ENCODE data around the gene VSTM1.
"Not testable (repeated sequence)": the region's sequence is repeated elsewhere in the genome, so short reads cannot be mapped to it uniquely, and the experiment has no call there.

Gene VSTM1

GRCh38 chr19:54063350-54064116, at the start of gene VSTM1:
TSS of gene VSTM1 (minus strand) at chr19:54063897. CDS start at chr19:54063777, 120 bp downstream.
- Mint-ChIP-seq H3K27ac (no peak within 1 kb of the TSS), H3K36me3 (peaks cover 5% of the 10 kb centered on the region), H3K9me3 (peaks cover 7% of the 10 kb centered on the region), H3K27me3 (peaks cover 32% of the 10 kb centered on the region), H3K4me1 (no peaks in the 10 kb centered on the region), H3K4me3 (no peak within 1 kb of the TSS)
- ATAC-seq, result no peak

- no peak for ATAC-seq
- H3K27me3 Mint-ChIP-seq, result no peaks in the 10 kb centered on the region
- H3K4me1 Mint-ChIP-seq, result peaks cover 33% of the 10 kb centered on the region
- H3K36me3 Mint-ChIP-seq, result peaks cover 58% of the 10 kb centered on the region
- H3K27ac Mint-ChIP-seq, result no peak overlapping the region
- H3K4me3 Mint-ChIP-seq, result no peak overlapping the region
- H3K9me3 Mint-ChIP-seq, result no peaks in the 10 kb centered on the region
Observed at GRCh38 chr19:54109651-54110050, 46.0 kb upstream of the VSTM1 start.

GRCh38 chr19:54108496-54108895, 44.8 kb upstream of the VSTM1 start:
- H3K9me3 Mint-ChIP-seq, result no peaks in the 10 kb centered on the region
- peaks cover 58% of the 10 kb centered on the region for H3K36me3 Mint-ChIP-seq
- H3K27me3 Mint-ChIP-seq, result no peaks in the 10 kb centered on the region
- ATAC-seq, result no peak
- H3K27ac Mint-ChIP-seq, result no peak overlapping the region
- H3K4me3 Mint-ChIP-seq, result no peak overlapping the region
- peaks cover 25% of the 10 kb centered on the region for H3K4me1 Mint-ChIP-seq

GRCh38 chr19:54107876-54108490, 44.3 kb upstream of the VSTM1 start:
- ATAC-seq, result no peak
- no peak overlapping the region for H3K4me3 Mint-ChIP-seq
- H3K9me3 Mint-ChIP-seq, result no peaks in the 10 kb centered on the region
- H3K27ac Mint-ChIP-seq, result no peak overlapping the region
- peaks cover 58% of the 10 kb centered on the region for H3K36me3 Mint-ChIP-seq
- no peaks in the 10 kb centered on the region for H3K27me3 Mint-ChIP-seq
- H3K4me1 Mint-ChIP-seq, result peaks cover 30% of the 10 kb centered on the region

GRCh38 chr19:54106716-54107115, 43.0 kb upstream of the VSTM1 start:
- no peak overlapping the region for H3K27ac Mint-ChIP-seq
- H3K4me3 Mint-ChIP-seq, result no peak overlapping the region
- peaks cover 58% of the 10 kb centered on the region for H3K36me3 Mint-ChIP-seq
- no peaks in the 10 kb centered on the region for H3K27me3 Mint-ChIP-seq
- ATAC-seq, result no peak
- H3K9me3 Mint-ChIP-seq, result no peaks in the 10 kb centered on the region
- H3K4me1 Mint-ChIP-seq, result peaks cover 30% of the 10 kb centered on the region

- no peak overlapping the region for H3K27ac Mint-ChIP-seq
- peaks cover 30% of the 10 kb centered on the region for H3K4me1 Mint-ChIP-seq
- H3K27me3 Mint-ChIP-seq, result no peaks in the 10 kb centered on the region
- no peak for ATAC-seq
- H3K36me3 Mint-ChIP-seq, result peaks cover 54% of the 10 kb centered on the region
- H3K4me3 Mint-ChIP-seq, result no peak overlapping the region
- H3K9me3 Mint-ChIP-seq, result no peaks in the 10 kb centered on the region
Observed at GRCh38 chr19:54105796-54106195, 42.1 kb upstream of the VSTM1 start.

- H3K27me3 Mint-ChIP-seq, result no peaks in the 10 kb centered on the region
- no peak overlapping the region for H3K4me3 Mint-ChIP-seq
- H3K4me1 Mint-ChIP-seq, result peaks cover 30% of the 10 kb centered on the region
- H3K27ac Mint-ChIP-seq, result no peak overlapping the region
- peaks cover 48% of the 10 kb centered on the region for H3K36me3 Mint-ChIP-seq
- no peak for ATAC-seq
- no peaks in the 10 kb centered on the region for H3K9me3 Mint-ChIP-seq
Observed at GRCh38 chr19:54104998-54105715, 41.5 kb upstream of the VSTM1 start.

- peak within 1 kb of the TSS; percentile 90 for H3K4me3 Mint-ChIP-seq
- no peaks in the 10 kb centered on the region for H3K9me3 Mint-ChIP-seq
- H3K4me1 Mint-ChIP-seq, result peaks cover 27% of the 10 kb centered on the region
- peak within 1 kb of the TSS; percentile 84 for H3K27ac Mint-ChIP-seq
- ATAC-seq, result peak; percentile 99
- H3K36me3 Mint-ChIP-seq, result peaks cover 24% of the 10 kb centered on the region
- peaks cover 9% of the 10 kb centered on the region for H3K27me3 Mint-ChIP-seq
Observed at GRCh38 chr19:54102421-54103169, 38.9 kb upstream of the VSTM1 start, which contains the start of gene NDUFA3. TSS of gene NDUFA3 (plus strand) at chr19:54102855. CDS start at chr19:54102879, 24 bp downstream.

- no peak for ATAC-seq
- H3K27ac Mint-ChIP-seq, result peak within 1 kb of the TSS; percentile 59
Observed at GRCh38 chr19:54100561-54100960, 36.9 kb upstream of the VSTM1 start, which contains the start of gene OSCAR. TSS of gene OSCAR (minus strand) at chr19:54100803. CDS start at chr19:54100792, 11 bp downstream.

GRCh38 chr19:54099903-54100255, 36.2 kb upstream of the VSTM1 start:
- not testable (repeated sequence) for H3K9me3 Mint-ChIP-seq, H3K27ac Mint-ChIP-seq, H3K4me3 Mint-ChIP-seq, ATAC-seq, H3K36me3 Mint-ChIP-seq
- Mint-ChIP-seq H3K27me3 (peaks cover 28% of the 10 kb centered on the region), H3K4me1 (peaks cover 23% of the 10 kb centered on the region)

More at GRCh38 chr19:54100561-54100960, 36.9 kb upstream of the VSTM1 start, which contains the start of gene OSCAR:
- Mint-ChIP-seq H3K4me3 (peak within 1 kb of the TSS; percentile 62), H3K27me3 (peaks cover 24% of the 10 kb centered on the region), H3K4me1 (peaks cover 26% of the 10 kb centered on the region), H3K36me3 (peaks cover 3% of the 10 kb centered on the region), H3K9me3 (no peaks in the 10 kb centered on the region)

- no peak for ATAC-seq
- H3K36me3 Mint-ChIP-seq, result no peaks in the 10 kb centered on the region
- no peaks in the 10 kb centered on the region for H3K9me3 Mint-ChIP-seq
- H3K4me3 Mint-ChIP-seq, result no peak overlapping the region
- H3K4me1 Mint-ChIP-seq, result peaks cover 23% of the 10 kb centered on the region
- no peak overlapping the region for H3K27ac Mint-ChIP-seq
- H3K27me3 Mint-ChIP-seq, result peaks cover 33% of the 10 kb centered on the region
Observed at GRCh38 chr19:54099190-54099902, 35.6 kb upstream of the VSTM1 start.

GRCh38 chr19:54096617-54097106, 33.0 kb upstream of the VSTM1 start:
- peak; percentile 63 for ATAC-seq
- Mint-ChIP-seq H3K36me3 (peaks cover 6% of the 10 kb centered on the region), H3K27me3 (peaks cover 52% of the 10 kb centered on the region), H3K4me1 (peaks cover 16% of the 10 kb centered on the region), H3K27ac (peak overlapping the region; percentile 43), H3K9me3 (peaks cover 4% of the 10 kb centered on the region), H3K4me3 (peak overlapping the region; percentile 57)

- not testable (repeated sequence) for H3K9me3 Mint-ChIP-seq, H3K36me3 Mint-ChIP-seq
- Mint-ChIP-seq H3K27me3 (peaks cover 58% of the 10 kb centered on the region), H3K27ac (peak overlapping the region; percentile 43), H3K4me3 (peak overlapping the region; percentile 66), H3K4me1 (peaks cover 16% of the 10 kb centered on the region)
- peak; percentile 80 for ATAC-seq
Observed at GRCh38 chr19:54095859-54096616, 32.3 kb upstream of the VSTM1 start.
